NK-92 (cell line): ENCODE results near the gene ESRRB.
"Not testable (repeated sequence)": the region's sequence is repeated elsewhere in the genome, so short reads cannot be mapped to it uniquely, and the experiment has no call there.

Source experiments
- DNase-seq: peaks from one replicate; lab custom pipeline; 2025; ENCODE audit not compliant: unreplicated experiment; lab: John Stamatoyannopoulos, UW

Gene ESRRB

GRCh38 chr14:76495983-76496382 lies 120.0 kb downstream of the ESRRB start:
- DNase-seq: no peak

DNA sequence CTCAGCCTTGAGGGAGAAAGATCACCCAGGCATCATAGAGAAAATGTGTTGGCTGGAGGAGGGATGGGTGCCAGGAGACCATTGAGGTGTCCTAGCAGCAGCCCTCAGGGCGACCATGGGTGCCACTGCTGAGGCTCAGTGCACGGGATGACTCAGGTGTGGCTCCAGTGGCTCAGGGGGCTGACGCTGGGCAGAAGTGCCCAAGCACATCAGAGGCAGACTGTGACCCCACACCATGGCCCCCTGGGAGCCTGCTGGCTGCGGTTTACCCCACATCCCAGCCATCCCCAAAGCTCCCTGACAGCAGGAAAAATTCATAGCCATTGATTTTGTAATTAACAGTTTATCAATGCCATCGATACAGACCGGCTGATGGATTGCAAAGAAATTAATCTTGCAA lies 120.7 kb downstream of the ESRRB start:
- no peak for DNase-seq

- no peak for DNase-seq
Measured at GRCh38 chr14:76497550-76498462, 121.9 kb downstream of the ESRRB start.

DNA sequence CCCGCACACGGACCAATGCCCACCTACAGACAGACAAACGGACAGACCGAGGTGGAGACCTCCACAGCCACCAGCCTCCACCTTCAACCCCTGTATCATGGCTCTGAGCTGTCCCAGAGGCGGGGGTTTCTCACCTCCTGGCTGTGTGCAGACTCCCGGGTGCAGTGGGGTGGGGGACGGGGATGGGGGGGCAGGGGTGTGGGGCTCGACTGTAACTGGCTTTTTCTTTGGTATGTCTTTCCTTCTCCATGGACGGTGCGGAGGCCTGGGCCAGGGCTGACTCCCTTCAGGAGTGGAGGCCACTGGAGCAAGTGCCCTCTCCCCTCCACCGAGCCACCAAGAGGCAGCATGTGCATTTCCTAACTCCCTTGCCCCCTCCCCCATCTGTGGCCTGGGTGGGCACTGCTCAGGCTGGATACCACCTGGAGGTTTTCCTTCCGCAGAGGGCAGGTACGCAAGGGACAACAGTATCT lies 122.6 kb downstream of the ESRRB start:
- no peak for DNase-seq

GRCh38 chr14:76498976-76499375 lies 123.0 kb downstream of the ESRRB start:
- no peak for DNase-seq

DNA sequence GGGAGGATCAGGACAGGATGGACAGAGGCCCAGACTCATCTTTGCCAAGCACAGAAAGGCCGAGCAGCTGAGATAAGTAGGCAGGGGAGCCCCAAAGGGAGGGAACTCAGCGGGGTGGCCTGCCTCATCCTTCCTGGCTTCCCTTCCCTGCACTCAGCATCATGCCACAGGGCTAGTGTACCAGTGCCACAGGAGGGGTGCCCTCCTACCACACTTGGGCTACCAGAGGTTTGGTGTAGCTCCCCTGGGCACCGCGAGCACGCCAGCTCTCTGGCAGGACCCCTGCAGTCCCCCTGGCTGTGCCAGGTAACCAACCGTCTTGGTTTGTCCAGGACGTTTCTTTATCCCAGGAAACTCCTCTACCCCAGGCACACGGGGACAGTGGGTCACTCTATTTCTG lies 123.5 kb downstream of the ESRRB start:
- DNase-seq: no peak

GRCh38 chr14:76500011-76500410 lies 124.1 kb downstream of the ESRRB start:
- DNase-seq: no peak

DNA sequence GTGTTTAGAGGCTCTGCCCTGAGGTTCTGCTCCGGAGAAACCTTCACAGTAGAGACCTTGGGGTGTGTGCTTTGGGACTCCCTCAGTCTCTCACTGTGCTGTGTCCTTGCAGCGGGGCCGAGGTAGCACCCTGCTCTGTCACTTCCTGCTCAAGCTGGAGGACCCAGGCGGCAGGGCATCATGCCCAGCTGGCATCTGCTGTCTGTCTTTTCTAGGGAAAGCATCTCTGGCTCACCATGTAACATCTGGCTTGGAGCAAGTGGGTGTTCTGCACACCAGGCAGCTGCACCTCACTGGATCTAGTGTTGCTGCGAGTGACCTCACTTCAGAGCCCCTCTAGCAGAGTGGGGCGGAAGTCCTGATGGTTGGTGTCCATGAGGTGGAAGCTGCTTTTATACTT lies 124.5 kb downstream of the ESRRB start:
- no peak for DNase-seq

GRCh38 chr14:76501156-76501720 lies 125.3 kb downstream of the ESRRB start:
- DNase-seq: no peak

- no peak for DNase-seq
Measured at GRCh38 chr14:76502219-76502618, 126.3 kb downstream of the ESRRB start.

GRCh38 chr14:76502638-76503037 lies 126.7 kb downstream of the ESRRB start:
- no peak for DNase-seq

- DNase-seq: no peak
Measured at GRCh38 chr14:76509311-76509710, 133.4 kb downstream of the ESRRB start.

DNA sequence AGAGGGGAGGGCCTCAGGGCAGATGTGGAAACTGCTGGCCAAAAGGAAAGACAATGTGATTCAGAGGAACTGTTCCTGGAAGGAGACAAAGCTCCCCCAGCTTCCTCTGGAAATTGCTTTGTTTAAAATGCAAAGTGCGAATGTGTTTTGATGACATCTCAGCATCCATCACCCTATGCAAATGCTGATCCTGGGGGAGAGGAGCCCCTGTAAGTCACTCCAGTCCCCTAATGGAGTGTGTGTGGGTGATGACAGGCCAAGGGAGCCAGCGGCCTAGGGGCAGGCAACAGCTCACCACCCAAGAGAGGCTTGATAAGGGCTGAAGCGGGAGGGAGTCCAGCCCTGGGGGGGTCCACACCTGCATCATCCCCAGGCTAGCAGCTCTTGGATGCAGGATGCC lies 134.2 kb downstream of the ESRRB start:
- no peak for DNase-seq

DNA sequence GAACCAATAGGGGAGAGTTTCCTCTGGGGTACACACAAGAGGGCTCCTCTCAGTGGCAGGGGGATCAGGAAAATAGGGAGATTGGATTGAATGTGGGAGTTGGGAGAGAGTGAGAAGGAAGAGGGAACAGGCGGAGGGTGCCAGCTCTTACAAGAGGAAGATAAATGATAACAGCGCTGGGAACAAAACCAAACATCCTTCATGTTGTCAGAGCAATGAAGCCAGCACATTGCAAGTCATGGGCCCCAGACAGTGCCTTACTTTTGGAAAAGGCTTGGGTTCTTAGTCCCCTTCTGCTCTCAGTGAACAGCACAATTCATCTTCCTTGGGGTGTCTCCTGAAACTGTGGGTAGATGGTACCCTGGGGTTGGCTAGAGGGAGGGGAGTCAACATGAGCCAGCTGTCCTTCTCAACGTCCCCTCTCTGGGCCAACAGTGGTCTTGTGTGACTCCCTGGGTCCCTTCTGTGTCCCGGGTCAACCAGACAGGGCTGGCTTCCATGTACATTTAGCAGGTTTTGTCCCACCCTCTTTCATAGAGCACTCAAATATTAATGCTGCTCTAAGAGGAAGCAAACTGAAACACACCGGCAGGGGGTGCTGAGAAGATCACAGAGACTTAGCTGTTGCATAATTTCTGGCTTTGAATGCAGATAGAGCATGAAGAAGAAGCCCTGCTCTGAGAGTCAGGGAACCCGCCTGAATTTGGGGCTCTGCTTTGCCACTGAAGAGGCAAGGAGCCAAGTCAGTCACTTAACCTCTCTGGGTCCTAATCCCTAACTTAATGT lies 138.5 kb downstream of the ESRRB start:
- no peak for DNase-seq

DNA sequence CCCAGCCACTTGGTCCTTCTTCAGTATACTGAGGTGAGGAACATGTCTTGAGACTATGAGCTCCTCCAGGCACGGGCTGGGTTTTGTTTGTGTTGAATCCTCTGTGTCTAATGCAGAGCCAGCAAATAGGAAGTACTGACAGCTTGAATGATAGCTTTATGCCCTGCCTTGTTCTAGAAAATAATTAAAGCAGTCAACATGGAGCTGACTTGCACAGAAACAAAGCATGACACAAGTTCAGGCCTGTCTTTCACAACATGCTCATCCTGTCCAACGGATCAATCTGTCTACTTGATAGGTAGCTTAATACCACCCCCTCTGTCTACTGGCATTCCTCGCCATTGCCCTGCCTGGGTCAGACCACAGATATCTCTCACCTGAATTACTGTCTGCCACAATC lies 140.9 kb downstream of the ESRRB start:
- no peak for DNase-seq

GRCh38 chr14:76518366-76518765 lies 142.4 kb downstream of the ESRRB start:
- no peak for DNase-seq

DNA sequence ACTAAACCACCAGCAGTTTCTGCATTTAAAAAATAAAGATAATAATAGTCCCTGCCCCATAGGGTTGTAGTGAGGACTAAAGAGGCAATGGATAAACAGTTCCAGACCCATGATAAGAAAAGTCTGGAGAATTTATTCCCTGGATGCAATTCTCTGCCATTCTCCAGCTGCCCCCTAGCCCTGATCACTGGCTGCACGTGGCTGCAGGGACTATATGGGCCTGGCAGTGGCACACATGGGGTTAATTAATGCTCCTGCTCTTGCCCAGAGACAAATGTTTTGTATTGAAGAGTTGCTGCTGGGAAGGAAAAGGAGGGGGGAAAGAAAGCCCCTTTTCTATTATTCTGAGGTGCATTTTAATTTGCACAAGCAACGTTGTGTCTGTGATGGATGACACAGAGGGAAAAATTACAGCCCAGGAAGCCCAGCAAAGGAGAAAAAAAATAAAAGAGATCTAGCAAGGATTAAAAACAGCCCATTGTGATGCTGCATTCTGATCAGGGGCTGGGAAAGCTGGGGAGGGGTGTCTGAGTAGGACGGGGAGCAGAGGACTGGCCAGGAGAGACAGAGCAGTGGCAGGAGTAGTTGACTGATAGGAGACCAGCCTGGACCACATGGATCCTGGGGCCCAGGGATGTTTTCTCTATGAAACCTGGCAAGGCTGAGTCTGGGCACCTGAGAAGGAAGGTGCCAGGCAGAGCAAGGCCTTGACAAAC lies 149.3 kb downstream of the ESRRB start:
- no peak for DNase-seq

GRCh38 chr14:76531085-76531484 lies 155.1 kb downstream of the ESRRB start:
- DNase-seq: no peak

DNA sequence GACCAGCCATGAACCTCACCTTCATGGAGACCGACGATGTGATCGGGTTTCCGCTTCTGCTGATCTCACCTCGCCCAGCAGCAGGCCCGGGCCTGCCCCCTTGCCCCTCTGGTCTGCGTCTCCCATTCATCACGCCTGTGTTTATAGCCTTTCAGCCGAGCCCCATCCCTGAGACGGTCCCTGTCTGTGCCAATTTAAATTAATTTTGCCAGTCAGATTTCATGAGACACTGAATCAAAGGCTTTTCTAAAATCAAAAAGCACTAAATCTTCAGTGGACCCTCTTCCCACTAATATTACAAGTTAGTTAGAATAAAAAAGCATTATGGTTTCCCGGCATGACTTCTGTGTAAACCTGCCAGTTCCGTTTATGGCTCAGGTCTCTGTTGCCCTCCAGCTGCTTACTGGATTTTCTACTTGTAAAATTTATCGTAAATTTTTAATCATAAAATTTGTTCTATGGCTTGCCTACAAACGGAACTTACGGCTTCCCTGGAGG lies 155.9 kb downstream of the ESRRB start:
- no peak for DNase-seq

GRCh38 chr14:76536636-76537035 lies 160.7 kb downstream of the ESRRB start:
- not testable (repeated sequence) for DNase-seq
